ENCODE measurements around the gene SYNDIG1. TPM values are rescaled to one million over a fixed set of nuclear protein-coding genes. Genes with fewer than 3 reads are reported as not detected.

Gene SYNDIG1
- polyA plus RNA-seq, 1 of the 3 experiments (the other 2 are of a cell fraction): not detected

GRCh38 chr20:24682496-24682985, 213.1 kb downstream of the SYNDIG1 start:
- H2AFZ ChIP-seq (ENCODE audit: low read depth): no peak overlapping the region
- H3K9me3 ChIP-seq: 0 out of 2 replicates have a peak, but pooled peaks cover 2% of the 10 kb centered on the region
- H3K36me3 ChIP-seq (replicated peaks in 1 of 2; ENCODE audit: control insufficient read depth in 1 of 2, insufficient read depth in 2 of 2, low read length in 1 of 2): no peaks in the 10 kb centered on the region
- H3K4me1 ChIP-seq (ENCODE audit: control insufficient read depth in 1 of 2, insufficient read depth in 2 of 2, low read depth in 1 of 2, low read length in 1 of 2): no peaks in the 10 kb centered on the region
- no peaks in the 10 kb centered on the region for H4K20me1 ChIP-seq (ENCODE audit: insufficient read depth)
- H3K4me3 ChIP-seq (ENCODE audit: low read depth in 2 of 2, low read length in 1 of 2): no peak overlapping the region
- TF ChIP-seq RCOR1 (IDR thresholded peaks at IDR 0.05; ENCODE audit: low read length) (no peak), NRF1 (IDR thresholded peaks at IDR 0.05; ENCODE audit: low read depth, low read length) (no peak), JUND (IDR thresholded peaks at IDR 0.05) (no peak), GATA2 (CRISPR knock-in tag; IDR thresholded peaks at IDR 0.05) (no peak), TEAD4 (IDR thresholded peaks at IDR 0.05; ENCODE audit: borderline replicate concordance, insufficient read depth) (no peak), YY1 (IDR thresholded peaks at IDR 0.05; ENCODE audit: low read depth) (no peak), EZH2phosphoT487 (IDR thresholded peaks at IDR 0.05; ENCODE audit: borderline replicate concordance, low read depth) (no peak), CTCF (IDR thresholded peaks at IDR 0.05) (no peak), FOXM1 (IDR thresholded peaks at IDR 0.05; ENCODE audit: low read depth) (no peak), ELF1 (IDR thresholded peaks at IDR 0.05) (no peak), GABPA (IDR thresholded peaks at IDR 0.05; ENCODE audit: low read depth) (no peak), FOXJ3 (CRISPR knock-in tag; IDR thresholded peaks at IDR 0.05) (no peak), USF1 (IDR thresholded peaks at IDR 0.05; ENCODE audit: borderline replicate concordance, low read depth) (no peak), MXI1 (IDR thresholded peaks at IDR 0.05; ENCODE audit: low read depth, low read length) (no peak), CHD2 (IDR thresholded peaks at IDR 0.05; ENCODE audit: low read length, partially characterized antibody) (no peak), RAD21 (IDR thresholded peaks at IDR 0.05; ENCODE audit: low read length) (no peak), TCF12 (IDR thresholded peaks at IDR 0.05) (no peak), TAF1 (IDR thresholded peaks at IDR 0.05; ENCODE audit: borderline replicate concordance, low read depth, low read length) (no peak)
- TF ChIP-seq, protein P1, sequence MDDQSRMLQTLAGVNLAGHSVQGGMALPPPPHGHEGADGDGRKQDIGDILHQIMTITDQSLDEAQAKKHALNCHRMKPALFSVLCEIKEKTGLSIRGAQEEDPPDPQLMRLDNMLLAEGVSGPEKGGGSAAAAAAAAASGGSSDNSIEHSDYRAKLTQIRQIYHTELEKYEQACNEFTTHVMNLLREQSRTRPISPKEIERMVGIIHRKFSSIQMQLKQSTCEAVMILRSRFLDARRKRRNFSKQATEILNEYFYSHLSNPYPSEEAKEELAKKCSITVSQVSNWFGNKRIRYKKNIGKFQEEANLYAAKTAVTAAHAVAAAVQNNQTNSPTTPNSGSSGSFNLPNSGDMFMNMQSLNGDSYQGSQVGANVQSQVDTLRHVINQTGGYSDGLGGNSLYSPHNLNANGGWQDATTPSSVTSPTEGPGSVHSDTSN (IDR thresholded peaks at IDR 0.05): no peak
- TF ChIP-seq, protein P2, sequence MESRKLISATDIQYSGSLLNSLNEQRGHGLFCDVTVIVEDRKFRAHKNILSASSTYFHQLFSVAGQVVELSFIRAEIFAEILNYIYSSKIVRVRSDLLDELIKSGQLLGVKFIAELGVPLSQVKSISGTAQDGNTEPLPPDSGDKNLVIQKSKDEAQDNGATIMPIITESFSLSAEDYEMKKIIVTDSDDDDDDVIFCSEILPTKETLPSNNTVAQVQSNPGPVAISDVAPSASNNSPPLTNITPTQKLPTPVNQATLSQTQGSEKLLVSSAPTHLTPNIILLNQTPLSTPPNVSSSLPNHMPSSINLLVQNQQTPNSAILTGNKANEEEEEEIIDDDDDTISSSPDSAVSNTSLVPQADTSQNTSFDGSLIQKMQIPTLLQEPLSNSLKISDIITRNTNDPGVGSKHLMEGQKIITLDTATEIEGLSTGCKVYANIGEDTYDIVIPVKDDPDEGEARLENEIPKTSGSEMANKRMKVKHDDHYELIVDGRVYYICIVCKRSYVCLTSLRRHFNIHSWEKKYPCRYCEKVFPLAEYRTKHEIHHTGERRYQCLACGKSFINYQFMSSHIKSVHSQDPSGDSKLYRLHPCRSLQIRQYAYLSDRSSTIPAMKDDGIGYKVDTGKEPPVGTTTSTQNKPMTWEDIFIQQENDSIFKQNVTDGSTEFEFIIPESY (IDR thresholded peaks at IDR 0.05; ENCODE audit: borderline replicate concordance, low read depth): no peak
- POLR2A ChIA-PET: no interaction called here
- H3F3A ChIP-seq (replicated peaks; ENCODE audit: insufficient read depth): no peaks in the 10 kb centered on the region
- no peaks in the 10 kb centered on the region for H3K79me2 ChIP-seq (ENCODE audit: insufficient read depth)
- CTCF ChIA-PET: no interaction called here
- H3K9me2 ChIP-seq: no peaks in the 10 kb centered on the region
- no peak overlapping the region for H3K4me2 ChIP-seq
- H3K27me3 ChIP-seq (ENCODE audit: insufficient read depth): no peaks in the 10 kb centered on the region
- WGBS (ENCODE audit: low lambda C conversion rate): 64% methylated on average over 5 of the region's 5 CpGs
- no peak for DNase-seq
- H3K9ac ChIP-seq: no peak overlapping the region
- no peak overlapping the region for H3K27ac ChIP-seq (ENCODE audit: low read depth in 2 of 2, low read length in 1 of 2)

Measured in SK-N-SH (cell line).